ENCODE data around the gene CPS1. TPM values are rescaled to one million over a fixed set of nuclear protein-coding genes. Genes with fewer than 3 reads are reported as not detected.

The CPS1 gene
- total and polyA plus RNA-seq, 2 donors (not counting 3 experiments of a cell fraction or from before 2014, with no cell fraction given) = 0.18 to 0.53 TPM

GRCh38 chr2:210527286-210527685 lies 29.1 kb upstream of the CPS1 start:
- TF ChIP-seq CTCF (IDR thresholded peaks at IDR 0.05; ENCODE audit: extremely low read depth in 1 of 2, insufficient read depth in 1 of 2, low read depth in 1 of 2, low read length in 2 of 2) = no peak
- TF ChIP-seq POLR2A (IDR thresholded peaks at IDR 0.05; ENCODE audit: low read depth, low read length) = no peak
- TF ChIP-seq EZH2 (IDR thresholded peaks at IDR 0.05; ENCODE audit: borderline replicate concordance, low read depth, low read length, severe bottlenecking) = no peak
- TF ChIP-seq GATA2 (IDR thresholded peaks at IDR 0.05; ENCODE audit: insufficient read depth, insufficient read length, low read depth, low read length) = no peak
- TF ChIP-seq MYC (IDR thresholded peaks at IDR 0.05; ENCODE audit: low read depth, low read length) = no peak
- no peak for TF ChIP-seq JUN (IDR thresholded peaks at IDR 0.05; ENCODE audit: borderline replicate concordance, insufficient read depth, insufficient read length, low read depth)
- TF ChIP-seq POLR2AphosphoS5 (IDR thresholded peaks at IDR 0.05; ENCODE audit: insufficient read depth, low read depth, low read length) = no peak
- TF ChIP-seq FOS (IDR thresholded peaks at IDR 0.05; ENCODE audit: borderline replicate concordance, insufficient read depth, low read length) = no peak
- TF ChIP-seq MAX (IDR thresholded peaks at IDR 0.05; ENCODE audit: insufficient read depth, insufficient read length) = no peak
- DNase-seq (ENCODE audit: low read depth, low spot score) = no peak
- dilution Hi-C loops (cut with MboI; ENCODE audit: extremely low pct_ligation_motif_present, low sequenced_read_pairs) = no loop called here

More at GRCh38 chr2:210527286-210527685, 29.1 kb upstream of the CPS1 start:
- BruUV-seq (replicated peaks) = no TSS peak
- H3K79me2 ChIP-seq (ENCODE audit: control insufficient read depth, insufficient read depth, low read length) = no peaks in the 10 kb centered on the region
- H3K27me3 ChIP-seq (ENCODE audit: control insufficient read depth in 2 of 2, insufficient read depth in 2 of 2, low read length in 2 of 2) = no peaks in the 10 kb centered on the region
- H4K20me1 ChIP-seq (replicated peaks; ENCODE audit: control insufficient read depth, extremely low read depth, insufficient read depth, low read length) = no peaks in the 10 kb centered on the region
- no peaks in the 10 kb centered on the region for H3K9me3 ChIP-seq (replicated peaks; ENCODE audit: control insufficient read depth, insufficient read depth, low read length)
- no peak overlapping the region for H3K9ac ChIP-seq (replicated peaks; ENCODE audit: extremely low read depth, insufficient read depth, low read length)
- no peaks in the 10 kb centered on the region for H3K36me3 ChIP-seq (ENCODE audit: control insufficient read depth in 2 of 2, extremely low read depth in 1 of 2, insufficient read depth in 2 of 2, low read length in 2 of 2)
- CTCF ChIA-PET = interaction anchor here (1.5 kb wide), 1 partner anchor 25 kb away, joined by 6 read pairs; no protein-coding TSS in a partner anchor
- no peaks in the 10 kb centered on the region for H3K9me1 ChIP-seq (replicated peaks; ENCODE audit: control insufficient read depth, extremely low read depth, insufficient read depth, low read length)
- no peak overlapping the region for H3K4me2 ChIP-seq (ENCODE audit: insufficient read depth, low read length)
- FAIRE-seq = no peak
- H3K4me1 ChIP-seq (ENCODE audit: control insufficient read depth, extremely low read depth, insufficient read depth, low read length) = no peaks in the 10 kb centered on the region
- no peak overlapping the region for H3K4me3 ChIP-seq (replicated peaks in 1 of 3; ENCODE audit: insufficient read depth in 1 of 3, low read depth in 1 of 3, low read length in 3 of 3)
- H3K27ac ChIP-seq (ENCODE audit: insufficient read depth, low read depth, low read length) = no peak overlapping the region
- no peak overlapping the region for H2AFZ ChIP-seq (ENCODE audit: low read depth, low read length)
- intact Hi-C loops (cut with micrococcal nuclease) = no loop called here
- POLR2A ChIA-PET = no interaction called here
